HG03060 (cell line): Measurements from ENCODE around the gene MICAL3.

Experiments
- ATAC-seq: cut with Tn5 transposase; IDR thresholded peaks from one replicate; pipeline ENCODE4 v1.9.1; 2021; ENCODE audit warnings: low read depth, moderate number of reproducible peaks; ENCODE audit not compliant: unreplicated experiment

The MICAL3 gene

DNA sequence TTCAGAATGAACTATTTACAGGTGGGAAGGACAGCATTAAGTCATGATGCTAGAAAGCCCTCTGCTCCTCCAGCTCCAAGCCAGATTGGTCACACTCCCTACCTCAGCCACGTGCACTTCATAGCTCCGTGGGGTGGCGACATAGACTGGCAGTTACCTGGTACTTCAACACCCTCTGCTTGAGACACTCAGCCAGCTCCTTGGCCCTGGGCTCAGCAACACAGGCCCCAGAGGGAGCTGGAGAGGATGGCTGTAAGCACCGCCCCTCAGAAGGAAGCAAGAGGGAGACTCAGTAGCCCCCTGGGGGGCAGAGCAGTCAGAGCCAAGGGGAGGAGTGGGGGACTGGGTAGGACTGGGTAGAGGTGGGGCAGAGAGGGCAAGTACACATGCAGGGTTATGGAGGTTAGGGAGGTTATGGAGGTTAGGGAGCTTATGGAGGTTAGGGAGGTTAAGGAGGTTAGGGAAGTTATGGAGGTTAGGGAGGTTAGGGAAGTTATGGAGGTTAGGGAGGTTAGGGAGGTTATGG lies 148.0 kb downstream of the MICAL3 start:
- no peak for ATAC-seq

DNA sequence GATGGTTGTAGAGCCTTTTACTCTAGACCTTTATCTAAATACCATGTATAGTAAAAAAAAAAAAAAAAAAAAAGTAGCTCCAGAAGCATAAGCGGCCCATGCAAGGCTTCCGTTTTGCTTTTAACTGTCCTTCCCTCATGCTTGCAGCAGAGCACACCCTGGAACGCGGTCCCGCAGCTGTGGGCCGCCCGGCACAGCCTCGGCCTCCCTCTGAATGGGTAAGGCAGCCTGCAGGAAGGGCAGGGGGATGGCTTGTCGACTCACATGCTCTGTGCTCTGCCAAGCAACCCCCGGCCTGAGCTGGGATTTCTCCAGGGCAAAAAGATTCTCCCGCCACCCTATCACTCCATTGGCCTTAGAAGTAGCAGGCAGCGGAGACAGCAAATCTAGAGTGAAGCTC lies 148.7 kb downstream of the MICAL3 start:
- ATAC-seq = no peak

DNA sequence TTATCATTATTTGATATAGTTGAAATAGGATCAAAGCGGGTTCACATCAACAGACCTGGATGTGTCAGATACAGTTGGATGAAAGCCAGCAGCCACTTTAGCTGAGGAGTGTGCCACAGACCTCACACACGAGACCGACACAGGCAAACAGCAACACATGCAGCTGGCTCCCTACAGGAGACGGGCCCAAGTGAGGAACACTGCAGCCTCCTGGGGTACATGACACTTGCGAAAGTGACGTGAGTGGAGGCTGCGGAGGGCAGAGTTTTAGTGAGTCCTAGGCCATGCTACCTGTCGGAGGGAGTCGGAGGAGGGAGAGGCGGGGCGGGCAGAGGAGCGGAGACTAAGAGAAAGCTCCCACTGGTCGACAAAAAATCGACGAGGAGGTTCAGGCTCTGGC lies 149.2 kb downstream of the MICAL3 start:
- ATAC-seq = no peak

DNA sequence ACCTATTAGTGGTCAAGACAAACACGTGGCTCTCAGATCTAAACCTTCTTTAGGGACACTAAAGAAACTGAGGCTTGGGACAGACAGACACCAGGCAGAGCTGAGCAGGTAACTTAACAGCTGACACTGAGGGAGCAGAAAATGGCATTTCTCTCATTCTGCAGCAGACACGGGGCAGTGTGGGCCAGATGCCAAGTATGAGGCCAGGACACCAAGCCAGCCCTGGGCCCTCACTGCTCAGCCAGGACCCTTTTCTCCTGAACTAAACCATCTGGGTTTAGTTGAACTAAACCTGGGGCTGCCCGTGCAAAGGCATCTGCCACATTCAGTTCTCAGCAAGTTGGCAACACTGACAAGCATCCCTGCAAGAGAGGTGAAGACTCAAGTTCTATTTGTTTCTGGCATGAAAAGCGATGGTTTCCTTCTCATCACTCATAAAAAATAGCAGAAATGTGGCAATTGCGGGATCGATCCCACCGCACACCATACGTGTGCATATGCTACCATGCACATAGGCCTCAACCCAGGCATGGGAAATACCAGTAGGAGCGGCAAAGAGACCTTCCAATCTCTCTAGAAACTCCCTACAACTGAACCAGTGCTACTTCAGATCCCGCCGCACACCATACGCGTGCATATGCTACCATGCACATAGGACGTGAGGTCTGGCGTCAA lies 150.0 kb downstream of the MICAL3 start:
- ATAC-seq = no peak

DNA sequence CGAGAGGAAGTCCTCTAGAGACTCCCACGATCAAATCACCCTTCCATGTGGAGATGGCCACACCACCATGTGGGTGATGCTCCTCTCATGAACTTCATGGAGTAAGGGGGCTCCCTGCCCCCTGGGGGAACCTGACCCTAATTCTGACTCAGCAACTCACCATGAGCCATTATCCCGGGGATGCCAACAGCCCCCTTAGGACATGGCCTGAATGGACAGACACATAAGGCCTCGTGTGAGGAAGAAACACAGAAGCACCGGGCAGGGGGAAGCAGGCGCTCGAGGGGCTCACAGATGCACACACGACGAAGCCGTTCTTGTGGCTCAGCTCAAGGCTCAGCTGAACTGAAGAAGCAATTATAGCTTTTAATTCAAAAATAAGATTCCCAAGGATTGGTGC lies 150.6 kb downstream of the MICAL3 start:
- ATAC-seq = no peak

DNA sequence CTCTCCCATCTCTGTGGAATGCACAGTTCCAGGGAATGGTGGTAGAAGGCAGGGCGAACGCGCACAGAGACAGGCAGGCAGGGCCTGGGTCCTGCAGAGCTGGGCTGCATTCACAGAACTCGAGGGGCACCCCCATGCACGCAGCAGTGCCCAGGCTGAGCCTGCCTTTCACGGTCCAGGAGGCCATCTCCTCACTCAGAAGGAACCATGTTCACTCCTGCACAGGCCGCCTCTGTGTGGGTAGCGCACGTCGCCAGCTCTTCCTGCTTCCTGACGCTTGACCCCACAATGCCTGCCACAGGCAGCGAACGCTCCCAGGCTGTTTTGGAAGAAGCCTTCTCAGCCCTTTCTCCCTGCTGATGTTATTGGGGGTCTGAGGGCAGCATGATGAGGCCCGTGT lies 151.2 kb downstream of the MICAL3 start:
- ATAC-seq = no peak

DNA sequence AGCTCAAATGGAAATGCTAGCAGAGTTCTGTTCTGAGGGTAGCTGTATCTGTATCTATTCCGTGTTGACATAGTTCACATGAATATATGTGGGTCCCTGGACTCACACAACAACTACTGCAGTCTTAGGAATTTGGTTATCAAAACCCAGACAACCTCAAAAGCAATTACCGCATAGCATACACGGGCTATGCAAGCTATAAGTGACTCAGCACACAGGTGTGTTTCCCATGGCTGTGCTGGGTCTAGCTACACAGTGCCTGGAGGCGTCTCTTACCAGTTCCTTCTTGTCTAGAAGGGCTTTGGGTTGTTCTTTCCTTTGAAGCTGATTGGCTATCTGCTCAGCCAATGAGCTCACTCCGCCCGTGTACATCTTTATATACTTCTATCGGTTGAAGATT lies 151.9 kb downstream of the MICAL3 start:
- no peak for ATAC-seq

DNA sequence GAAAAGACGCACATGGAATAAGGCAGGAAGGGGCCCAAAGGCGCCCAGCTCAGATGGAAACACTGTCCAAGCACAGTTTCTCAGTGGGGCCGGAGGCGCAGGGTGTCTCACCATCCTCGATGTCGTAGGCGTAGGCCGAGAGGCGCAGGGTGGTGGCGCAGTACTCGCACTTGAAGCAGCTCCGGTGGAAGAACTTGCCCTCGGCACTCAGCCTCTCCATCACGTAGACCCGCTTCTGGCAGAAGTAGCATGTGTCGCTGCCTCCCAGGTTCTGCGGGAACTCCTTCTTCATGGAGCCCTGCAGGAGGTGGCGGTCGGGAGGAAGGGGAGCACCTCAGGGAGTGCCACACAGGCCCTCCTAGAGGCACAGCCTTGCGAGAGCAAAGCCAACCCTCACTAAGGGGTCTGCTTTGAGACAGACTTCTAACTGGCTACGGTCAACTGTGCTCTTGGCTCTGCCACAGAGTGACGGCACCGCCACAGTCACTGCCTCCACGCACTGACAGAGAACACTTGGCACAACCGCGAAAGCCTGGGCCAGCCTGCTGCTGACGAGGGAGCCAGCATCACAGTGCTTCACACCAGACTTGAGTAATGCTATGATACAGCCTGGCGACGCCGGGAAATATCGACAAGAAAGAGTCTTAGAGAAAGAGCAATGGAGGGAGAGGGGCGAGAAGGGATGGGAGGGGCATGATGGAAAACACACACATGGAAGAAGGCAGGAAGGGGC lies 152.5 kb downstream of the MICAL3 start:
- ATAC-seq = no peak

DNA sequence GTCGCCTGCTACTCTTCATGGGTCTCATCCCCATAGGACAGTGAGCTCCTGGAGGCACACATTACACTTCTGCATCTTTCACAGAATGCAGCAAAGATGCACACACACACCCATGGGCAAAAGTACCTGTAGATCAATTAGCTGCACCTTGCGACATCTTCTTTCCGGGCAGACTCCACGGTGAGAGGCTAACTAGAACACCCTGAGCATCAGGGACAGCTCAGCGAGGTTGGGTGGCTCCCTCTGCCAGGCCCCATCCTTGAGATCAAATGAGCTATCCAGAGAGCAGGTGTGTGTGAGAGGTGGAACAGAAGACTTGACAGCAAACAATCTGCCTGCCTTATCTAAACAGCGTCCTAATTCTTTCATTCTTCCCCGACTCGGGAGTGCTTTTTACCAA lies 154.0 kb downstream of the MICAL3 start:
- no peak for ATAC-seq

DNA sequence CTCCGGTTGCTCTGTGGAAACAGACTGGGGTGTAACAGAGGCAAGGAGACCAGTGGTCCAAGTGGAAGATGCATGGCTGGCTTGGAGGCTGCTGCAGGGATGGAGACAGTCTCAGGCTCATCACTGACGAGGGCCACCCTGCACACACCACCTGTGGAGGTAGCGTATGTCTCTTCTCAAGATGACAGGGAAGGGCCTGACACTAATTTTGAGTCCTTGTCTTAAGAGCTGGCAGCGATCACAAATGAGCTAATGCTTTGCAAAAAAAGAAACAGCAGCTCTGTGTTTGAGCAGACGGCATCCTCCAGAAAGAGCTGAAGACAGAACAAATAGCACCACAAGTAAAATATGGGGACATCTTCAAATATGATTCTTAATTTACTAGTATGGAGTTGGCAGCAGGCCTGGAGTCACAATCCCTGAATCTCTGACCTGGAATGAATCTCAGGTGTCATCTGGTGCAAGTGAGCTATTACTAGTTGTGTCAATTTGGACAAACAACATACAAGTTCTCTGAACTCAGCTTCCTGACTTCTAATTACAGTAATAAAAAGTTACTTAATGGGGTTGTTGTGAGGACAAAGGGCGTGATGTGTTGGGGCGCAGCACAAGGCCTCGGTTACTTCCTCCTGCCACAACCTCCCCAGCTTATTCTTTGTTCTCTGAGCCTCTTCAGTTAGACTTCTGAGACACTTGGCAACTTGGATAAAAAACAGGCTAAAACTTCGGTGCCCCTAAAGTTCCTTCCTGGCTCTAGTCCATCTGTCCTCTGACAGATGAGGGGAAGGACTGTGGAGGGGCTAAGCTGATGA lies 154.9 kb downstream of the MICAL3 start:
- no peak for ATAC-seq

DNA sequence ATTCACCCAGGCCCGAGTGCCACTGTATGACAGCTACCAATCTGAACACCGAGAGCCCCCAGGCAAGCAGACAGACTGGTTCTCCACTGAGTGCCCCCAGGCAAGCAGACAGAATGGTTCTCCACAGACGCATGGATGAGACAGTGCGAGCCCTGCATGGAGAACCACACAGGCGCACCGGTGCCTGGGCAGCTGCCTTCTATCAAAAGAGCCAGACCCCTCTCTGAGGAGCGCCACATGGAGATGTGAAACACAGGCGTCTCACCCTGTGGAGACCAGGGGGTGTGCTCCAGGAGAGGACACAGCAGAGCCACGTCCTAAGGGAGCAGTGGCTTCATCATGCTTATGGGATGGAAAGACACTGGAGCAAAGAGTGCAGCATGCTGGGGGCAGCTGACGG lies 155.6 kb downstream of the MICAL3 start:
- no peak for ATAC-seq

DNA sequence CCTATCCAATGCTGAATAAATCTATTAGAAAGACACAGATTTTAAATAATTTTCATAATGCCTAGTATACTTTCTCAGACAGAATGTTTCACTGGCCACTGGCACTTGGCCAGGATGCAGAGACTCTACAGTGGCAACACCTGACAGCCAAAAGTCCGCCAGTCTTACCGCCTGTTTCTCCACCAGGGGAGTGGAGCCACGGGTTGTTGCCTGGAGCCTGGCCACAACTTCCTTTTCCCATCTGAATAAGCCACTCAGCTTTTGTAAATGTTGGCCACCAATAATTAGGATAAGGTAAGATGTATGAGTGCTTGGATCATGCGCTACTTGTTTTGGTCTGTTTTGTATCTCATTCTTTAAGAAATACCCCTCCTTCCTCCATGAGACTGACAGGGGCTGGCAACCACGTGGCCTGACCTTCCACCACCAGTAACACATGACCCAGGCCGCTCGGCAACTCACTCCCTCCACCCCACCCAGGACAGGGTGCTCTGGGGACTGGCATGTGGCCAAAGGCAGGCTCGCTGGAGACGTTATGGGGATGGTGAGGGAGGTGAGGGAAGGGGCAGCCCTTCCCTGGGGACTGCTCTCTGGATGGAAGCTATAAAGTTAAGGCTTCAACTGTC lies 157.1 kb downstream of the MICAL3 start:
- ATAC-seq = no peak

DNA sequence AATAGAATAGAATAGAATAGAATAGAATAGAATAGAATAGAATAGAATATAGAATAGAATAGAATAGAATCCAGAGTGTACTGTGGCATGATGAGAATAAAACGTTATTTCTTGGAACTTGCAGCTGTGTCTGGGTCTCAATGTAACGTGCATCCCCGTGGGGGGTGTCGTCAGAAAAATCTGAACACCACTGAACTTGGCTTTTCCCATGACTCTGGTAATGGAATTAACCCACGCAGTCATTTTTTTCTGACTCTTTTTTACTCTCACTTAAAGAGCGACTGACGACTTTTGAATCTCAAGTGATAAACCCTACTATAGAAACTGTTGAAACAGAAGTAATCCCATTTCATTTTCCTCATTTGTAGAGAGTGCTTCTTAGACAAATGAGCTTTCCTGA lies 157.7 kb downstream of the MICAL3 start:
- ATAC-seq = no peak

DNA sequence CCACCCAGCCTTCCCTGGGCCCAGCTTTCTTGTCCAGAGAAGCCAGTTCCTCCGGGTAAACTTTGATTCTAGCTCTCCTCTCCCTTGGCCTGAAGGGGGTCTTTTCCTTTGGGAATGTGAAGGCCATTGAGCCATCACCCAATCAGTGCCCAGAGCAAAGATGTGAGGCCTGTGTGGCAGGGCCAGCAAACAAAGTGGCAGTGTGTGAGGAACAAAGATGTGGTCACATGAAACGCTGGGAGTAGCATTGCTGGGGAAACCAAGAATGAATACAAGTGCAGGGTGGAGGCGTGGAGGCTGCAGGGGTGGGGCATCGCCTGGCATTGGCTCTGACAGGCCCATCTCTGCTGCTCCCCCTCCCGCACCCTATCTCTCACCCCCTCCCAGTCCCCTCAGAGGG lies 158.2 kb downstream of the MICAL3 start:
- ATAC-seq = no peak

DNA sequence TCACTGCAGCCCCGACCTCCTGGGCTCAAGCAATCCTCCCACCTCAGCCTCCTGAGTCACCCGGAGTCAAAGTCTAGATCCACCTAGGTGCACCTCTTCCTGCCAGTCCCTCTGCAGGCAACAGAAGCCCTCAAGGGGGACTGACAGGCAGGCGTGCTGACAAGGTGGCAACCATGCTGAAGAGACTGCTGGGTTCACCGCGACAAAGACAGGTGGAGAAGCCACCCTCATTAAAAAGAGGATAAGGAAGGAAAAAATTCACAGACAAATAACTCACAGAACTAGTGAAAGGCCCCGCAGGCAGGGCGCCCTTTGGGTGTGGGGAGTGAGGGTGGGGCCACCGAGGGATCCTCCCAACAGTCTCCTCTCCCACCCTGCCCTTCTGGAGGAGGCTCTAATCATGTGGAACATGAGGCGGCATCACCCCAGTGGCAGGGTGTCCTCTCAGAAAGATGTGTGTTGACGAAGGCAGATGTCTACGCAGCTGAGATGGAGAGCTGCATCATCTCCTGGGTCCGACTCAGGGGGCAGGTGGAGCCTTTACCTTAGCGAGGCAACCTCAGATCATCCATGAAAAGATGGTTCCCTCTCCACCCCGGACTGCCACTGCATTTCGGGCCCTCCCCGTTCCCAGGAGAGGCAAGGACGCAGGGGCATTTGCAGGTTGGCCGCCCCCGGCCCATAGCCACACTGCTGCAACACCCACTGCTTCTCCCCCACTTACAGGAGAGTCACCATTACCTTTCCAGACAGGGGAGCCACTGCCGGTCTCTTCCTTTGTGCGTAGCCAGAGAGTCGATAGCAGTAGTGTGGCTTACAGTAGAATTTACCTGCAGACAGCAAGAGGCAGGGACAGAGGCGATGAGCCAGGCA lies 158.9 kb downstream of the MICAL3 start:
- no peak for ATAC-seq

DNA sequence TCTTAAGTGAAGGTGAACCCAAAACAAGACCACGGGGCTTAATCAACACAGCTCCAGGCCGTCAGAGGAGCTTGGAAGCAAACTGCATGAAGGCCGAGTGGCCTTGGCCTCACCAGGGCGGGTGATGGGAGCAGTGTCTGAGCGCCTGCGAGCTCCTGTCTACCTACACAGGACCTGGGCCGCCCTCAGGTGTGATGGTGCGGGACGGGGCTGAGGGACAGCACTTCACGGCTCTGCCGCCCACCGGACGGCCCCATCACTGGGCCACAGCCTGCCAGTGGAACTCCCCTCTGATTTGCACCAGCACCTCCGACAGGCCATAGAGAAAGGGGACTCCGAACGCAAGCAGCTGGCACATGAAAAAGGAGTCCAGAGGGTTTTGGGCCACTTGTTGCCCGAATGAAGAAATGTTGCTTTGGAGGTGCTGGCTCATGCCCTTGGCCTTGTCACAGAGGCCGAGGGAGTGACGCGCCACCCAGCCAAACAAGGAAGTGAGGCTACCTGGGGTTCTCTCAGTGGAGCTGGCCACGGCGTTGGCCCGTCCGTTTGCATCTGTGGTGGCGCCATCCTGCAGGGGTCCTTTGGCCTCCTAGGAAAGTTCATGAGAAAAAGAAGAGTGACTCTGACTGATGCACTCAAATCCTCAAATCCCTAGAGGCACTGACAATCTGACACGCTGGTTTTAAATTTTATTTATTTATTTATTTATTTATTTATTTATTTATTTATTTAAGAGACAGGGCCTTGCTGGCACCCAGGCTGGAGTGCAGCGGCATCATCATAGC lies 159.8 kb downstream of the MICAL3 start:
- no peak for ATAC-seq

DNA sequence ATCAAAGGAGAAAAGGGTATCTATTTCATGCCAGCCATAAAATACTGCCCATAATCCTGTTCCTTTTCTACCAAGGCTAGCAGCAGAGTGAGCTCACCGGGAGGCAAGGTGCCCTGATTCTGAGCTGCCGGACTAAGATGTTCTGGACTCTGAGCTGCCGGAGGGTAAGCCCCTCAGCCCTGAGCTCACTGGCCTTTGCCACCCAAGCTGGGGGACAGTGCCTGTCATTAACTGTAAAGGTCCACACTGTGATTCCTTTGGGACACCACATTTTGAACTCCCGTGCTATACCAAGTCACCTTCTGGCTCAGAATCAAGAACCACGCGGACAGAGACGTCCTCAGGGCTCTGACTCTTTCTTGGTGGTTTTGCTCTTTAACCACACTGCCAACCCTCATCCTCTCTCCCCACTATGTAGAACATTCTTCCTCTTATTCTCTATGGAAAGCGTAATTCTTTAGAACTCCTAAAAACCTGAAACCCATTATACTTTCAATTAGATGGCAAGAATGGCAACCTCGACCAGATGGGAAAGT lies 161.6 kb downstream of the MICAL3 start:
- ATAC-seq = no peak

DNA sequence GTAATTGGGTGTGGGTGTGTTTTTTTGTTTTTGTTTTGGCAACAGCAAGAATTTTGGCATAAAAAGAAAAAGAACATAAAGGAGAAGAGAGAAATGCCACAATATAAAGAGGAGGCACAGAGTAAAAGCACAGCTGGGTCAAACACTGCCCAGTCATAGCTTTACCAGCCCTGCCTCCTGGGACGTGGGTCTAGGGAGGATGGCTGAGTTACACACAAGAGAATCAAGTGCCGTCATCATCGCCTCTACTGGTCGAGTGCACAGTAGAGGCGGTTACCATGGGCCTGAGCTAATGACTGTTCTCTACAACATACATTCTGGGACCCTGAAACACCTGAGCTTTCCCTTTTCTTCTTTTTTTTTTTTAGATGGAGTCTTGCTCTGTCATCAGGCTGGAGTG lies 162.5 kb downstream of the MICAL3 start:
- no peak for ATAC-seq
